HUES48 (cell line): Measurements from ENCODE around the gene LOX.

Source experiments
- H3K27ac ChIP-seq: one replicate; pipeline ENCODE4 v1.7.0; 2013; ENCODE audit warnings: low read depth, low read length, inconsistent platforms
- H3K27me3 ChIP-seq: 2 replicates; pipeline ENCODE4 v1.6.1; 2013; ENCODE audit warnings: mild to moderate bottlenecking, low read length; ENCODE audit not compliant: control insufficient read depth, insufficient read depth
- H3K36me3 ChIP-seq: 2 replicates; pipeline ENCODE4 v1.6.1; 2013; ENCODE audit warnings: low read length; ENCODE audit not compliant: control insufficient read depth, insufficient read depth
- H3K4me1 ChIP-seq: 2 replicates; pipeline ENCODE4 v1.6.1; 2013; ENCODE audit warnings: mild to moderate bottlenecking, low read length; ENCODE audit not compliant: control insufficient read depth, insufficient read depth
- H3K4me3 ChIP-seq: 2 replicates; pipeline ENCODE4 v1.5.1; 2013; ENCODE audit warnings: mild to moderate bottlenecking, low read depth, low read length
- H3K9ac ChIP-seq: 2 replicates; pipeline ENCODE4 v1.6.1; 2013; ENCODE audit warnings: mild to moderate bottlenecking, low read depth, low read length, moderate library complexity
- H3K9me3 ChIP-seq: 2 replicates; pipeline ENCODE4 v1.6.1; 2013; ENCODE audit warnings: low read length; ENCODE audit not compliant: control insufficient read depth, insufficient read depth

Gene LOX

DNA sequence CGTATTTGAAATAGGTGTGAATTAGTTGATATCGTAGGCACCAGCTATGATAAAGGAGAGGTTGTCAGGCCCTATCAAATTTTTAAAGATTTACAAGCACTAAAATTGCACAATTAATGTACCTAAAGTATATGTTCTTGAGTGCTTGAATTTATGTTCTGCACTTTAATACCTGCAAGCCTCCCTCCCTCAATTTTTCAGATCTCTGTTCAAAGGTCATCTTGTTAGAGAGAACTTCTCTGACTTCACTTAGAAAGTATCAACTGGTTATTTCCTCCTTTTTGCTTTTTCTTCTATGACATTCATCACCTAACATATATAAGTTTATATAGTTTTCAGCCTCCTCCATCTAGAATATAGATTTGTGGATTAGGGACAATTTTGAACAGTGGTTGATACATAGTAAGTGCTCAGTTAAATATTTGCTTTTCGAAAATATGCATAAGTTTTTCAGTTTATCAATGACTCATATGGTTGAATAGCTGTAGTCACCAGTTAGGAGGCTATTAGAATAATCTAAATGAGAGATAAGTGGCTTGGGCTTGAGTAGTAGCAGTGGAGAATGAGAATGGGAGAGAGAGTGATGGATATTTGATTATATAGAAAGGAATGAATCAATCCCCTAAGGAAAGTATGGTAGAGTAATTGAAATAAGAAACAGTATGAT is 37.3 kb downstream of the LOX start:
- Histone ChIP-seq H3K4me3 (no peak overlapping the region), H3K9ac (no peak overlapping the region), H3K27ac (no peak overlapping the region), H3K36me3 (no peaks in the 10 kb centered on the region), H3K4me1 (no peaks in the 10 kb centered on the region), H3K27me3 (no peaks in the 10 kb centered on the region), H3K9me3 (no peaks in the 10 kb centered on the region)

DNA sequence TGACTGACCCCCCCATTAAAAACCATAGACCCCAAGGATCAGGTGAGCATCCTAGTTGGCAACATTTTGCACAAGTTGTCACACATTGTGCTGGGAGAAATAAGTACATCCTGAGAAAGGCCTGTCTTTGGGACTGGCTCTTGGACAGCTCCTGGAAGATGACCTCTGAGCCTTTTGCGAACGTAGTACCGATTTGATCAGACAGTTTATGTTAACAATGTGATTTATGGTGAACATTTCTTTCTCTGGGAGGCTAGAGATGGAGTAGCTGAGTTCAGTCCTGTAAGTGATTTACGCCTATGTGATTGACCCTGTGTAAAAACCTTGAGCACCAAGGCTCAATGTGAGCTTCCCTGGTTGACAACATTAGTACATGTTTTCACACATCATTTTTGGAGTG is 41.7 kb downstream of the LOX start:
- Histone ChIP-seq H3K4me3 (no peak overlapping the region), H3K4me1 (no peaks in the 10 kb centered on the region), H3K36me3 (peaks cover 3% of the 10 kb centered on the region; the same call in 1 of the 2 replicates), H3K27ac (no peak overlapping the region), H3K9ac (no peak overlapping the region), H3K27me3 (no peaks in the 10 kb centered on the region), H3K9me3 (no peaks in the 10 kb centered on the region)

DNA sequence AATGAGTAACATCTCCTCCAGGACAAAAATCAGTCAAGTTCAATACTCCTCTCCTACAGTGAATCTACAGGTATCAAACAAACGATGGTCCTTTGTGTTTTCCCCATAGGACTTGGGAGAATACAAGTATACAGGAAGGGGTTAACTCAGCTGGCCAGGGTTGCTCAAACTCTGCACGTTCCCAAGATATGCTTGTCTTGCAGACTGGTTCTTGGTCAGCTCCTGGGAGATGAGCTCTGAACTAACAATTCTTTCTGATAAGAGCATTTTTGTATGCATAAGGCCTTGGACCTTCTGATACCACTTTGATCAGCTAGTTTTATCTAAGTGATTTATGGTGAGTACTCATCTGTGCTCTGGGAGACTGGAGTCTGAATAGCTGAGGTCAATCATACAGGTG is 42.1 kb downstream of the LOX start:
- Histone ChIP-seq H3K4me3 (no peak overlapping the region), H3K9ac (no peak overlapping the region), H3K27me3 (no peaks in the 10 kb centered on the region), H3K27ac (no peak overlapping the region), H3K4me1 (no peaks in the 10 kb centered on the region), H3K9me3 (no peaks in the 10 kb centered on the region), H3K36me3 (peaks cover 7% of the 10 kb centered on the region)

DNA sequence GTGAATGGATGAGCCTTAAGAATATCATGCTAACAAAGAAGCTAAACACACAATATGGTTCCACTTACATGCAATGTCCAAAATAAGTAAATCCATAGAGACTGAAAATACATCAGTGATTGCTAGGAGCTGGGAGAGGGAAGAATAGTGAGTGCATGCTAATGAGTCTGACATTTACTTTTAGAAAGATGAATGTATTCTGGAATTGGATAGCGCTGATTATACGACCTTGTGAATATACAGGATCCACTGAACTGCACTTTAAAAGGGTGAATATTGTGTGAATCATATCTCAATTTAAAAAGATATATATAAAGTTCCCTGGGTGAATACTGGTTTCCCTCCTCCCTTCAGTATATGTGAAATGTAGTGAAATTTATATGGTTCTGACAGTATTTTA is 46.2 kb downstream of the LOX start:
- H3K4me1 ChIP-seq, result no peaks in the 10 kb centered on the region
- H3K9ac ChIP-seq, result no peak overlapping the region
- H3K9me3 ChIP-seq, result no peaks in the 10 kb centered on the region
- H3K4me3 ChIP-seq, result no peak overlapping the region
- H3K36me3 ChIP-seq, result peaks cover 20% of the 10 kb centered on the region
- H3K27ac ChIP-seq, result no peak overlapping the region
- H3K27me3 ChIP-seq, result no peaks in the 10 kb centered on the region

DNA sequence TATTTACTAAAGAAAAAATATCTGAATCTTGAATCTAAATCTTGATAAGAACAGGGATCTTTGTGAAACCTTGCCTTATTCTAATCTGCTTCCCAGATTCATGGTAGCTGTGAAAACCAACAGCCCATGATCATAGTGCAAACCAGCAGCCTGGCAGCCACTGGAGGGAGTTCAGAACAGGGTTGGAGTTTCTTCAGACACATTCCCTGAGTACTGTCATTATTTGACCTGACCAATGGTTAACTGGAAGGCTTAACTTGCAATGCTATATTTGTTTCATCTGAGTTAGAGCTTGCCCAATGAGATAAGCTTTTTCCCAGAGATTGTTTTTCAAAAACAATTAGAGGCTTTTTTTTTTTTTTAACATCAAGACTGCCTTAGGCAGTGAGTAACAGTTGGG is 47.8 kb downstream of the LOX start:
- no peak overlapping the region for H3K9ac ChIP-seq
- no peak overlapping the region for H3K27ac ChIP-seq
- no peaks in the 10 kb centered on the region for H3K9me3 ChIP-seq
- peaks cover 28% of the 10 kb centered on the region for H3K36me3 ChIP-seq
- H3K4me1 ChIP-seq, result no peaks in the 10 kb centered on the region
- H3K4me3 ChIP-seq, result no peak overlapping the region
- H3K27me3 ChIP-seq, result no peaks in the 10 kb centered on the region

DNA sequence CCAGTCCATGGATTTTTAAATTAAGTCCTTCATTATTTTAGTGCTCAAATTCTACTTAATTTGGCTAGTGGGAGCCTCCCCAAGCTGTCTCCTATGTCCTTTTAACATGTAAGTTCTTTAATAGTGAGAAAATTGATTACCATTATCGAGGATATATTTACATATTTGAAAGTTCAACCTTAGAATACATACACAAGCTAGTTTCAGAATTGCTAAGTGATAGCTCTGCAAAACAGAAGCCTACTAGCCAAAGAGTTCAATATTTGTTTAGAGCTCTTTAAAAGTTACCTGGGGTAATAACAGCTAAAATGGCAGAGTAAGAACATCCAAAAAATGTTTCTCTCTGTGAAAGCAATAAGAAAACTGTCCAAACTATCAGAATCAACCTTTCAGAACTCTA is 48.2 kb downstream of the LOX start:
- Histone ChIP-seq H3K4me1 (no peaks in the 10 kb centered on the region), H3K27me3 (no peaks in the 10 kb centered on the region), H3K9ac (no peak overlapping the region), H3K4me3 (no peak overlapping the region), H3K27ac (no peak overlapping the region), H3K9me3 (no peaks in the 10 kb centered on the region), H3K36me3 (peaks cover 28% of the 10 kb centered on the region)

DNA sequence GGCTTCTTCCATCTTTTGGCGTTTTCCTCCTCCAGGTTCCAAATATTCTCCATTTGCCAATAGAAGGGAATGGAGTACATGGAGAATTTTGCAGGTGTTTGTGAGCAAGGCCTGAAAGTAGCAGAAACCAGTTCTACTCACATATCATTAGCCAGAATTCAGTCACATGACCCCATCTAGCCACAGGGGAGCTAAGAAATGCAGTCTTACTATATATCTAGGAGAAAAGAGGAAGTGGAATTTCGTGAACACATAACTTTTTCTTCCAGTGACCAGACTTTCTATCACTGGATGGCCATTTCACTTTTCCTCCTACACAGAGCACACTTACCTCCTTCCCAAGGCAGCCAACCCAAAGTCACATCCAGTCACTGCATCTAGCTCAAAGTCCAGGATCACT is 55.1 kb downstream of the LOX start:
- Histone ChIP-seq H3K27ac (no peak overlapping the region), H3K4me3 (no peak overlapping the region), H3K27me3 (no peaks in the 10 kb centered on the region), H3K9me3 (no peaks in the 10 kb centered on the region), H3K9ac (no peak overlapping the region), H3K4me1 (peaks cover 3% of the 10 kb centered on the region; the same call in 1 of the 2 replicates), H3K36me3 (peaks cover 58% of the 10 kb centered on the region)

DNA sequence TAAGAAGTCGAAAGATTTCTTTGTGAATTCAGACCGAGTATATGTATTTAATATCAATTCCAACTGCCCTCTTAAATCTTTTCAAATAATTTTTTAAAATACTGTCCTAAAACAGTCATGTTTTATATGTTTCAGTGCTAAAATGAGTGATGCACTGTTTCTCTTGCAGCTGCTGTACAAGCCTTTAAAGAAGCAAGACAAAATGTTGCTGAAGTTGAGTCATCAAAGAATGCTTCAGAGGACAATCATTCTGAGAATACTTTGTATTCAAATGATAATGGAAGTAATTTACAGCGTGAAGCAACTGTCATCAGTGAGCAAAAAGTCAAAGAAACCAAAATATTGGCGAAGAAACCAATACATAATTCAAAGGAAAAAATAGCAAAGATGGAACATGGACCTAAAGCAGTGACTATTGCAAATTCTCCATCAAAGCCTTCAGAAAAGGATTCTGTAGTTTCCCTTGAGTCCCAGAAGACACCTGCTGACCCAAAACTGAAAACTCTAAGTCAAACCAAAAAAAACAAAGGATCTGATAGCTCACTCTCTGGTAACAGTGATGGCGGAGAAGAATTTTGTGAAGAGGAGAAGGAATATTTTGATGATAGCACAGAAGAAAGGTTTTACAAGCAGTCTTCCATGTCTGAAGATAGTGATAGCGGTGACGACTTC is 58.0 kb downstream of the LOX start:
- H3K27ac ChIP-seq, result no peak overlapping the region
- H3K4me1 ChIP-seq, result peaks cover 3% of the 10 kb centered on the region; the same call in 1 of the 2 replicates
- H3K9me3 ChIP-seq, result no peaks in the 10 kb centered on the region
- no peak overlapping the region for H3K4me3 ChIP-seq
- no peak overlapping the region for H3K9ac ChIP-seq
- no peaks in the 10 kb centered on the region for H3K27me3 ChIP-seq
- peaks cover 41% of the 10 kb centered on the region for H3K36me3 ChIP-seq

DNA sequence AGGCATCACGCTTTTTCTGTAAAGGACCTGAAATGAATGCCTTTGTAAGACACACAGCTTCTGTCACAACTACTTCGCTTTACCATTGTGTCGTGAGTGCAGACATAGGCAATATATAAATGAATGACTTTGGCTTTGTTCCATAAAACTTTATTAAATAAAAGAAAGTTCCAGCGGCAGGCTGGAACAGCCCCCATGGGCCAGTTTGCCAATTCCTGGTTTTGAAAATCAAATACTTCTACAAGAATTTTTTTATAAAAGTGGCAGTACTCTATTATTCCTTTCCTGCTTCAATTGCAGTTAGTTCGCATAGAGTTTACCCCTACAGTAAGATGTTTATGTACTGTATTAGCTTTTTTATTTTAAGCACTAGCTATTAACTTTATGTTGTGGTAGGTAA is 62.6 kb downstream of the LOX start:
- Histone ChIP-seq H3K27me3 (no peaks in the 10 kb centered on the region), H3K4me3 (no peak overlapping the region), H3K9me3 (no peaks in the 10 kb centered on the region), H3K27ac (no peak overlapping the region), H3K36me3 (peaks cover 6% of the 10 kb centered on the region), H3K9ac (no peak overlapping the region), H3K4me1 (peaks cover 3% of the 10 kb centered on the region; the same call in 1 of the 2 replicates)

DNA sequence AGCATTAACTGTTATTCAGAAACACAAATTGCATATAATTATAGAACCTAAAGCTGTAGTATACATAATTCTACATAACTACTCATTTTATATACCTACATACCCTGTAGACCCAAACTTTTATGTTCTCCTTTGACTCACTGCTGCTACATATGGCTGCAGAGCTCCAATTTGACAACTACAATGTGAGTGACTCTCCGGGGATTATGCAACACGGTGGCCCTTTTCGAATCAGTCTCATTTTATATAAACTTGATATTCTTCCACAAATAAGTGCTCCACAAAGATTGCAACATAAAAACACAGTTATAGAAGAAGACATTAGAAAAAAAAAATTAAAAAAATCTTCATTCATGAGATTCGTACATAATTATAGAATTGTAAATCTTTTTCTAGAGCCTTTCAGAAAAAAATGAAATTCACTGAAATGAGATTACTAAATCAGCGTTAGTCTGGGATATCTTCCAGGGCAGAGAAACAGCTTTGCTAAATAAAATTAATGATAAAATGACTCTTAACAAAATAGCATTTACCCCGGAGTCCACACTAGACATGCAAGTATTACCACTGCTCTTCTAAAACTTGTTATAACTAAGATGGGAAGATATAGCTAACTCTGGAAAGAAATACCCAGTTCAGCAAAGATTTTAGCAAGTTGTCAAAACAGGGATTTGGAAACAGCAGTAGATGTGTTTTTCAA is 63.7 kb downstream of the LOX start:
- Histone ChIP-seq H3K4me1 (no peaks in the 10 kb centered on the region), H3K27me3 (no peaks in the 10 kb centered on the region), H3K4me3 (no peak overlapping the region), H3K36me3 (no peaks in the 10 kb centered on the region), H3K9me3 (no peaks in the 10 kb centered on the region), H3K9ac (no peak overlapping the region), H3K27ac (no peak overlapping the region)
